Skin of body (tissue), 2 donors: ENCODE data around the gene SIX5. TPM values are rescaled to one million over a fixed set of nuclear protein-coding genes. Genes with fewer than 3 reads are reported as not detected.
A peak's percentile ranks its signal among the peaks of the same experiment; 100 is the strongest.

Experiments
- DNase-seq: peaks from one replicate; lab custom pipeline; 2025; lab: John Stamatoyannopoulos, UW
- total RNA-seq: library from RNA; depleted of rRNA; stranded (reverse); fragments of >200 nt; gene quantifications from one replicate; pipeline ENCODE4 v1.2.3, GENCODE V29; 2014

SIX5 gene
- total RNA-seq, 1 donor from 2014 or later = 6.9 TPM

- no peak for DNase-seq
Observed at GRCh38 chr19:45793178-45793564, 24.1 kb upstream of the SIX5 start.

DNA sequence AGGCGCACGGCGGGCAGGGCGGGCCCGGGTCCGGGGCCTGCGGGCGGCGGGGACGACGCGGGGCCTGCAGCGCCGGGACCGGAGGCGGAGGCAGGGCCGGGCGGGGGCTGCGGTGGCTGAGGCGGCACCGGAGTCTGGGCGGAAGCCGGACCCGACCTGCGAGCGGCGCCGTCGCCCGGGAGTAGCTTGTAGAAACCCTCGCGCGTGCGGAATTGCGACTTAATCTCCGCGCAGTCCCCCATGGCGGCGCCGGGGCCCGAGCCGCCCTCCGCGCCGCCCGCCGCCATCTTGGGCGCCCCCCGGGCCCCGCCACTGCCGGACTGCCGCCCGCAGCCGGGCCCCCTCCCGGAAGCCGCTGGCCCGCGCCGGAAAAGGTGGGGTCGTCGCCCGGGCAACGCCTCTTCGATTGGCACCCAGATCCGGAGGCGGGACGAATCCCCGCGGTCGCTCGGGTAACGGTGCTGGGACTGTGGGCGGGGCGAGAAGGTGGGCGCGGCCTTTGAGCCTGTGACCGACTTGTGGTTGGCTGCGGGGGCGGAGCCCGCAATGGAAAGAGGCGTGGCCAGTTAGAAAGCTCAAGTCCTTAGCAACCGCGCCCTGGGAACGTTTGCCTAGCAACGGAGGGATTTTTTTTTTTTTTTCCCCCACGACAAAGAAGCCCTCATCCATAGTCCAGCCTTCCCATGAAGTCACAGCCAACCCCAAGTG lies 23.6 kb upstream of the SIX5 start, which contains the start of gene DMWD:
TSS of gene DMWD (minus strand) at position 376 of the 708 bp plus-strand sequence. CDS start at position 287, 89 bp downstream.
- DNase-seq = peak; percentile 99

GRCh38 chr19:45791744-45792469 lies 22.9 kb upstream of the SIX5 start:
- no peak for DNase-seq

GRCh38 chr19:45790942-45791341 lies 21.9 kb upstream of the SIX5 start:
- DNase-seq = no peak

DNA sequence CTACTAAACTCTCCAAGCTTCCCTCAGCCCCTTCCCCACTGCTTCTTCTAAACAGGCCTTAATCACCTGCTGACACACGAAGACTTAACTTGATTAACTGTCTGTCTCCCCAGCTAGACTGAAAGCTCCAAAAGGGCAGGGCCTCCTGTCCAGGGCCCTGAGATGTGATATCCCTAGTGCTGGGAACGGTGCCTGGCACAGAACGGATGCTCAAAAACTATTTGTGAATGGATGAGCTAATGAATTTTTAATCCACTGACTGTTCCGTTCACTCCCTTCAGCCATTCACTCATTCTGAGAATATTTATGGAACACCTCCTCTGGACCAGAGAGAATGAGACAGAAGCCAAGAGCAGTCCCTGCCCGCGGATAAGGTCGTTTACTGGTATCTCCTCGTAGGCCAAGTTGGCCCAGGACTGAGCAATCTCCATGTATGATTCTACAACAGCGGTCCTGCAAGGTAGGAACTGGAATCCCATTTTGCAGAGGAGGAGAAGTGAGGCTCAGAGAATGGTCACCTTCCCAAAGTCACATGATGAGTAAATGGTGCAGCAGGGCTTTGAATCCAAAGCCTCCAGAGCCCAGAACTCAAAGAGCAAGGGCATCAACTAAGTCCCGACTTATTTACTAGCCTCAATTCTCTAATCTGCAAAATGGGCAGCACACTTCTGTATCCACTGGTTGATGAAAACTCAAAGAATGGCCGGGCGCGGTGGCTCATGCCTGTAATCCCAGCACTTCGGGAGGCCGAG lies 20.2 kb upstream of the SIX5 start:
- DNase-seq = no peak

DNA sequence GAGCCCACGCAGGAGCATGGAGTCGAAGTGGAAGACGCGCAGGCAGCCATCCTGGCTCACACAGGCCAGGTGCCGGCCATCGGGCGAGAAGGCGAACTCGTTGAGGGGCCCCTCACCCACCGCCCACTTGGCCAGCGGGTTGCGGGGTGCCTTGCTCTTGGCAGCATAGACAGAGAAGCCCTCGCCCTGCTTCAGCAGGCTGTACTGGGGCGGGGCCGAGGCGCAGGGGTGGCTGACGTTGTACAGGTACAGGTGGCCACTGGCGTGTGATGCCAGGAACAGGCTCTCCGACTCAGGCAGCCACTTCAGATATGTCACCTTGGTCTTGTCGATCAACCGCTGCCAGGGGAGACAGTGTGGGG lies 17.5 kb upstream of the SIX5 start:
- no peak for DNase-seq

DNA sequence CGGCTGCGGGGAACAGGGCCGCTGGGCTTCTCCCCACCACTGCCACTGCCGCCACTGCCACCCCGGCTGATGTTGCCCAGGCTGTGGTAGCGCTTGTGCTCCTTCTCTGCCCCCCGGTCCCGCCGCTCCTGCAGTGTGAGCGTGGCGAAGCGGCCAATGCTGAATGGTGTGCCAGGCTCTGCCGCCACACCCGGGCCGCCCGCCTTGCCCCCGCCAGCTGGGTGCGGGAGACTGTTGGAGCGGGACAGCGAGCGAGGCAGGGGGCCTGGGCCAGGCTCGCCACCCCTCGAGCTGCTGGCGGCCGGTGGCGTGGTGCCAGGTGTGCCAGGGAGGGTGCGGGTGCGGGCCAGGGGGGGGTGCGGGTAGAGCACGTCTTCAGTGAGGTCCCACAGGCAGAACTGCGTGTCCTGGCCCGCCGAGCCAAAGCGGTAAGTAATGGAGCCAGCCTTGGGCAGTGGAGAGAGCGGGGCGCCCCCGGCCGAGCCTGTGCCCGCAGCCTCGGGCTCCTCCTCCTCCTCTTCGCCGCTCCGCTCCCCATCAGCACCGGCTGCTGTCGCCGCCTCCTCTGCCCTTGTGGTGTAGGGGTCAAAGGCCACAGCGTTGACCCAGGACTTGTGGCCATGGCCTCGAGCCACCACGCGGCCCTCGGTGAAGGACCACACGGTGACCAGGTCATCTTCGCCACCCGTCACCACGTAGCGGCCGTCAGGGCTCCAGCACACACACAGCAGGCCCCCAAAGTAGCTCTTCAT lies 16.9 kb upstream of the SIX5 start:
- no peak for DNase-seq

- no peak for DNase-seq
Observed at GRCh38 chr19:45785097-45785496, 16.0 kb upstream of the SIX5 start.

DNA sequence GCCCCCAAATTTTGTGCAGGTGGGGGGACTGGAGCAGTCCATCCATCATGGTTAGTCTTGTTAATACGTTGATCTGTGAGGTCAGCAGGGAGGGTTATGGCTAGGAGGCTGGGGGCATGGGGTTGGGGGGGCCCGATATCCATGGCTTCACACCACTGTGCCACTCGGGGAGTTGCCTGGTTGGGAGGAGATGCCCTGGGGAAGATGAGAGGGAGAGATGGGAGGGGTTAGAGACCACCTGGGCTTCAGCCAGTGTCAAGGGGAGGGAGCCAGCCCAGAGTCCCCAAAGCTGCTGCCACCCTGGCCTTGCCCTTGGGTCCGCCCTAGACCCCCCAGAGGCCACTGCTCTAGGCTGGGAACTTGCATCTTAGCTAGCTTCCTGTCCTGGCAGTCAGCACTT lies 15.0 kb upstream of the SIX5 start:
- DNase-seq = no peak

GRCh38 chr19:45782820-45783785 lies 14.1 kb upstream of the SIX5 start:
- DNase-seq = no peak

GRCh38 chr19:45782162-45782691 lies 13.2 kb upstream of the SIX5 start, which contains the start of gene DMPK:
TSS of gene DMPK (minus strand) at chr19:45782490. CDS start at chr19:45782352, 138 bp downstream.
- DNase-seq = no peak

DNA sequence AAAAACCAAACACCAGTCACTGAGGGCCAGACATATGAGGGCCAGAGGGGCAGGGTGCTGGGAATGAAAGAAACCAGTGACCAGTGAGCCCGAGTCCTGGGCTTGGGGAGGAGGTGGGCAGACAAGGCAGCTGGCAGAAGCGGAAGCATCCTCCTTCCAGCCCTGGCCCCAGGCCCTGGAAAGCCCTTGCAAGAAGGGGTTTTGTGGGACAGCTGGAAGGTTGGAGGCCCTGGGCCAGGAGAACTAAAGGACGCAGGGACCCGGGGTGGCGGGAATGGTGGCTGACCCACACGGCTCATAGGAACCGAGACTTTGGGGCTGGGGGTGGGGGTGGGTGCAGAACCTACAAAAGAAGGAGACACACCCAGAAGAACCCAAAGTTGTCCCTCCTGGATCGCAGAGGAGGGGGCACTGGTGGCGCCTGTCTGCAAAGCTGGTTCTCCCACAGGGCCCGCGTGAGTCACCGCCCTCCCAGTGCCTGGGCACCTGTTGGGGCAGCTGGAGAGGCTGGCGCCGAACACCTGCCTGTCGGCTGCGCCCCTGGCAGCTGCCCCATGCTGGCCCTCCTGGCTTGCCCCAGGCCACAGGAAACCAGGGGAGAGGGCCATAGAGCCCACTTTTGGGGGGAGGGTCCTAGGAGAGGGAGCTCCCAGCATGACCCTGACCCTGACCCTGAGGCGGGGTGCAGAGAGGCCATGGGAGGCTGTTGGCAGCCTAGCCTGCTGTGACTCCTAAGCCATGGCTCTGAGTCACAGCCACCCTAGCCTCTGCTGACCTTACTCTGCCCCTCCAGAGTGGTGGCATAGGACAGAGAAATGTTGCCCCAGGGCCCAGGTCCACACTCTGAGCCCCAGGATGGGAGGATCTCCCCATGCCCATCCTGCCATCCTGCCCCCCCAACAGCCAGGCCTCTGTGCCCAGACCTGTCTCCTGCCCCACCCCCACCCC lies 12.4 kb upstream of the SIX5 start:
- DNase-seq = no peak

DNA sequence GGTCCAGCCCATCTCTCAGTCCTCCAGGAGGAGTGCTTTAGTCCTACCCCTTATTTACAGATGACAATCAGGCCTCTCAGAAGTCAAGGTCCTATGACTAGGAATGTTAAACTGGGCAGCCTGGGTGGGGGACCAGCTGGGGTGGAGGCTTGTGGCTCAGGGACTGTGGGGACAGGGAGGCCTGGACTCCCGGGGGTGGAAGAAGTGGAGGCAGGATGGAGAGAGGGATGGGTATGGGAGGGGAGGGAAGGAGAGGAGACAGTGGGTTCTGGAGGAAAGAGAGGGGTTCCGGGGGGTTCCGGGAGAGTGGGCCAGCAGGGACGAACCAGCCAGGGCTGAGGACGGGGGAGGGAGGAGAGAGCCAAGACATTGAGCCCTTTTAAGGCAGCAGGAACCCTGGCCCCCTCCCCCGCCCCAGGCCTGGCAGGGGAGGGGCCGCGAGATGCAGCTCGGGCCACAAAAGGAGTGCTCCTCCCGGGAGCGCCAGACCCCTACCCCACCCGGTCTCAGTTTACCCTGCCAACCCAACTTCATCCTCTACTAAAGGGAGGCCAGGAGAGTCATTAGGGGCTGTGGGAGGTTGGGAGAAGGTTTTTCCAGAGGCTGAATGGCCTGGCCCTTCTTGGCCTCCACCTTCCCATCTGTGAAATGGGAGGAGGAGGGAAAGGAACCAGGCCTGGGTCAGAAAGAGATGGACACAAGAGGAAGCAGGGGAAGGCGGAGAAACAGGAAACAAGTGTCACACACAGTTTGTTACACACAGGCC lies 11.6 kb upstream of the SIX5 start:
- no peak for DNase-seq

DNA sequence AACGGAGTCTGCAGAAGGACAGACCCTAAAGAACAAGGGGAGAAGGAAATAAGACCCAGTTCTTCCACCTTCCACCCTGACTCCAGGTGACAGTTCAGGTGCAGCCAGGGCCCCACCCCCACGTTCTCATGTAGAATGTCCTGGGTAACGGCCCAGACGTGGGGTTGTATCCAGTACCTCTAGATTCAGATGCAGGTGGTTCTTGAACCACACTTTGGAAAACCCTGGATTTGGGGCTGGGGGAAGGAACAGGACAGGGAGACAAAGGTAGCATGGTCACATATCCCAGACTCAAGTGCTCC lies 11.0 kb upstream of the SIX5 start:
- DNase-seq = no peak

GRCh38 chr19:45779231-45780145 lies 10.4 kb upstream of the SIX5 start:
- no peak for DNase-seq

DNA sequence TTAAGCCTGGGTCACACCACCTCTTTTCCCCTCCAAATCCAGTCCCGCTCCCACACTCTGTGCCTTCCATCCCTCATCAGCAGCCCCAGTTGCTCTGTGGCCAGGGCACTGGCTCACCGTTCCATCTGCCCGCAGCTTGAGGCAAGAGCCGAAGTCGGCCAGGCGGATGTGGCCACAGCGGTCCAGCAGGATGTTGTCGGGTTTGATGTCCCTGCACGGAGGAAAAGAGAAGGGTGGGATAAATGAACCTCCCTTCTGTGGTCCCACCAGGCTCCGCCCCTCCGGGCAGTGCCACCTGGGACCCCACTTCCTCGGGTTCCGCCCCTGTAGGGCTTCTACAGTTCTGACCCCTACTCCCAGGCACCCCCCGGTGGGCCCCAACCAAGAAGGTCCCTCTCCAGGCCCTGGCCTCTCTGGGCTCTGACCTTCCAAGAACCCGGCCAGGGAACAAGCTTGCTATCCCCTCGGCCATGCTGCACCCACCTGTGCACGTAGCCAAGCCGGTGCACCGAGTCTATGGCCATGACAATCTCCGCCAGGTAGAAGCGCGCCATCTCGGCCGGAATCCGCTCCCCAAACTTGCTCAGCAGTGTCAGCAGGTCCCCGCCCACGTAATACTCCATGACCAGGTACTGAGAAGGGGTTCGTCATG lies 9.1 kb upstream of the SIX5 start:
- DNase-seq = no peak
